HEK293T (cell line): Measurements from ENCODE around the gene MS4A10.

Source experiments
- CTCF ChIA-PET: fragments of 350-600 bp; formaldehyde crosslinking; extraction: SDS; loops from one replicate; lab custom pipeline; 2021; ENCODE audit warnings: antibody characterized with exemption, inconsistent platforms; lab: Yijun Ruan, JAX
- POLR2A ChIA-PET: fragments of 350-600 bp; formaldehyde crosslinking; extraction: SDS; loops from one replicate; lab custom pipeline; 2020; ENCODE audit warnings: antibody characterized with exemption, inconsistent platforms; lab: Yijun Ruan, JAX
- DNase-seq: peaks from one replicate; pipeline ENCODE4 v3.0.0; 2012; ENCODE audit warnings: mixed read lengths; ENCODE audit errors: extremely low spot score
- ARNT ChIP-seq: fragments of 450-650 bp; IDR thresholded peaks from 2 replicates; pipeline ENCODE4 v1.6.1; 2017; ENCODE audit warnings: mild to moderate bottlenecking
- BHLHE40 ChIP-seq: fragments of 450-650 bp; IDR thresholded peaks from 2 replicates; pipeline ENCODE4 v1.6.1; 2016; ENCODE audit warnings: mild to moderate bottlenecking, moderate library complexity, borderline replicate concordance
- CTBP1 ChIP-seq: fragments of 450-650 bp; IDR thresholded peaks from 2 replicates; pipeline ENCODE4 v1.6.1; 2016; ENCODE audit warnings: borderline replicate concordance
- ELF4 ChIP-seq: fragments of 450-650 bp; IDR thresholded peaks from 2 replicates; pipeline ENCODE4 v1.6.1; 2017; ENCODE audit warnings: antibody characterized with exemption
- FOXA1 ChIP-seq: fragments of 450-650 bp; IDR thresholded peaks from 2 replicates; pipeline ENCODE4 v1.6.1; 2016; ENCODE audit warnings: mild to moderate bottlenecking
- FOXK2 ChIP-seq: fragments of 450-650 bp; IDR thresholded peaks from 2 replicates; pipeline ENCODE4 v1.6.1; 2016; ENCODE audit warnings: mild to moderate bottlenecking
- FOXM1 ChIP-seq: fragments of 450-650 bp; IDR thresholded peaks from 2 replicates; pipeline ENCODE4 v1.6.1; 2017; ENCODE audit warnings: mild to moderate bottlenecking, borderline replicate concordance
- HDGF ChIP-seq: fragments of 450-650 bp; IDR thresholded peaks from 2 replicates; pipeline ENCODE4 v1.6.1; 2017; ENCODE audit warnings: antibody characterized with exemption, borderline replicate concordance
- L3MBTL2 ChIP-seq: fragments of 450-650 bp; conservative IDR thresholded peaks from 2 replicates; pipeline ENCODE4 v1.6.1; 2016; ENCODE audit warnings: mild to moderate bottlenecking
- LEF1 ChIP-seq: fragments of 450-650 bp; IDR thresholded peaks from 2 replicates; pipeline ENCODE4 v1.6.1; 2017; ENCODE audit warnings: mild to moderate bottlenecking, borderline replicate concordance
- NFRKB ChIP-seq: fragments of 450-650 bp; IDR thresholded peaks from 2 replicates; pipeline ENCODE4 v1.6.1; 2016; ENCODE audit warnings: mild to moderate bottlenecking, moderate library complexity
- PKNOX1 ChIP-seq: fragments of 450-650 bp; IDR thresholded peaks from 2 replicates; pipeline ENCODE4 v1.6.1; 2016
- SP1 ChIP-seq: fragments of 450-650 bp; IDR thresholded peaks from 2 replicates; pipeline ENCODE4 v1.6.1; 2017
- SUZ12 ChIP-seq: fragments of 450-650 bp; IDR thresholded peaks from 2 replicates; pipeline ENCODE4 v1.6.1; 2016; ENCODE audit warnings: mild to moderate bottlenecking
- TARDBP ChIP-seq: fragments of 450-650 bp; IDR thresholded peaks from 2 replicates; pipeline ENCODE4 v1.6.1; 2016
- ZNF384 ChIP-seq: fragments of 450-650 bp; IDR thresholded peaks from 2 replicates; pipeline ENCODE4 v1.6.1; 2016

Gene MS4A10

GRCh38 chr11:60849641-60850520 is 64.7 kb downstream of the MS4A10 start:
- ChIA-PET CTCF (no interaction called here), POLR2A (no interaction called here)
- DNase-seq = no peak
- TF ChIP-seq LEF1 (no peak), TARDBP (no peak), PKNOX1 (no peak), ZNF384 (no peak), SP1 (no peak), CTBP1 (no peak), SUZ12 (no peak), FOXA1 (no peak), HDGF (no peak), ELF4 (no peak), NFRKB (no peak), L3MBTL2 (no peak), ARNT (no peak), FOXM1 (no peak), FOXK2 (no peak), BHLHE40 (no peak)
